SU-DHL-6 (cell line): ENCODE data around the gene BSG.

ENCODE experiments used
- H2AFZ ChIP-seq: fragments of 200-600 bp; sonication (generic); 2 replicates; pipeline ENCODE4 v1.6.1; 2014; ENCODE audit warnings: low read depth, mild to moderate bottlenecking, moderate library complexity, mixed read lengths, antibody characterized with exemption, low read length; ENCODE audit not compliant: severe bottlenecking
- H3F3A ChIP-seq: fragments of 200-600 bp; shearing (Covaris generic); 2 replicates; pipeline ENCODE4 v1.6.0; 2016; ENCODE audit warnings: antibody characterized with exemption, mild to moderate bottlenecking; ENCODE audit not compliant: insufficient read depth
- H3K27ac ChIP-seq: fragments of 200-600 bp; sonication (generic); 2 replicates; pipeline ENCODE4 v1.5.1; 2016; ENCODE audit warnings: low read depth, mild to moderate bottlenecking, low read length, moderate library complexity, mixed read lengths
- H3K27me3 ChIP-seq: fragments of 200-600 bp; sonication (generic), shearing (Covaris generic); 2 replicates; pipeline ENCODE4 v1.6.0; 2014; ENCODE audit warnings: mild to moderate bottlenecking, low read length
- H3K36me3 ChIP-seq: fragments of 200-600 bp; sonication (generic); 2 replicates; pipeline ENCODE4 v1.6.1; 2014; ENCODE audit warnings: mild to moderate bottlenecking, low read length, mixed read lengths
- H3K4me2 ChIP-seq: fragments of 300-600, 200-600 bp; shearing (Covaris generic), sonication (generic); 2 replicates; pipeline ENCODE4 v1.6.0; 2014; ENCODE audit warnings: low read length, low read depth, mild to moderate bottlenecking; ENCODE audit not compliant: poor library complexity, severe bottlenecking
- H3K4me3 ChIP-seq: fragments of 200-600 bp; sonication (generic); 2 replicates; pipeline ENCODE4 v1.5.1; 2014; ENCODE audit warnings: antibody characterized with exemption, low read length, mild to moderate bottlenecking, mixed read lengths; ENCODE audit not compliant: insufficient read depth, poor library complexity, severe bottlenecking
- H3K79me2 ChIP-seq: fragments of 200-600 bp; sonication (generic); 2 replicates; pipeline ENCODE4 v1.6.1; 2014; ENCODE audit warnings: mild to moderate bottlenecking, low read length, moderate library complexity; ENCODE audit not compliant: insufficient read depth
- H3K9ac ChIP-seq: fragments of 200-600 bp; sonication (generic); 2 replicates; pipeline ENCODE4 v1.7.0; 2014; ENCODE audit warnings: mild to moderate bottlenecking, low read length
- H3K9me2 ChIP-seq: fragments of 200-600 bp; sonication (generic); replicated peaks from 2 replicates; pipeline ENCODE4 v1.6.1; 2014; ENCODE audit warnings: low read length; ENCODE audit not compliant: insufficient read depth
- H3K9me3 ChIP-seq: fragments of 200-600 bp; sonication (generic); 2 replicates; pipeline ENCODE4 v1.6.1; 2014; ENCODE audit warnings: low read length, mixed read lengths; ENCODE audit not compliant: insufficient read depth
- H4K20me1 ChIP-seq: fragments of 200-600 bp; sonication (generic); 2 replicates; pipeline ENCODE4 v1.6.1; 2014; ENCODE audit warnings: low read depth, mild to moderate bottlenecking, antibody characterized with exemption, low read length, moderate library complexity, mixed read lengths
- CTCF ChIP-seq: fragments of 200-600 bp; sonication (generic); IDR thresholded peaks from one replicate; pipeline ENCODE4 v1.5.1; 2017; ENCODE audit warnings: antibody characterized with exemption, mild to moderate bottlenecking, low read length, moderate library complexity; ENCODE audit not compliant: insufficient read depth, poor library complexity, severe bottlenecking
- EZH2phosphoT487 ChIP-seq: fragments of 200-600 bp; sonication (generic), shearing (Covaris generic); conservative IDR thresholded peaks from 2 replicates; pipeline ENCODE4 v1.6.1; 2018; ENCODE audit warnings: mild to moderate bottlenecking, antibody characterized with exemption, low read length, moderate library complexity, mixed read lengths

BSG gene

DNA sequence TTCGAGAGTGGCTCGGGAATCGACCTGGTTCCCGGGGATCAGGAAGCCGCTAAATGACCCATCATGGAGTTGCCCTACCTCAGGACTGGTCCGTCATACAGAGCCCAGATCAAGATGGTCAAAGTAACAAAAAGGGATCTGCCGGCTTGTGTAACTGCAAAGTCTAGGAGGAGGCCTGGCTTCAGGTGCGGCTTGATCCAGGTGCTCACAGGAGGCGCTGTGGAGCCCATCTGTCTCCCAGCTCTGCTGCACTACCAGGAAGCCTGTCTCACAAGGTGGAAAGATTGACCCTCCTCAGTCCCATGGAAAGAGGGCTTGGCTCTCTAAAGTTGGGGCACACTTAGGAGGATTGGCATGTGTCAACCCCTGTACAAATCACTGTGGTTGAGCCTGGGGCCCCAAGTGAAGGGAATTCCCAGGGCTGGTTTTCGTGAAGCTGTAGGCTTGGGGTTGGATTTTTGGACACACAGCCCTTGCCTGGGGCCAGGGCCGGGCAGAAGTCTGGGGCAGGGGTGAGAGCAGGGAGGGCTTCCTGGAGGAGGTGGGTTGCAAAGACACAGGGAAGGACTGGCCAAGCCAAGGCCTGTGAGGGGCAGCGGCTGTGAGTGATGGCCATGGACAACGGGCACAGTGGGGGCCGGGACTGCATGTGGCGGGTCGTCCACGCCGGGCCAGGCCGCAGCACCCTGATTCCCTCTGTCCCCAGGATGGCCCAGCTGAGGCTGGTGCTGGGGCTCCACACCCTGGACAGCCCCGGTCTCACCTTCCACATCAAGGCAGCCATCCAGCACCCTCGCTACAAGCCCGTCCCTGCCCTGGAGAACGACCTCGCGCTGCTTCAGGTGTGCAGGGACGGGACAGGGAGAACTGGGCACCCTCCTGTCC is 24.3 kb upstream of the BSG start:
- Histone ChIP-seq H3K79me2 (no peaks in the 10 kb centered on the region), H4K20me1 (no peaks in the 10 kb centered on the region), H3K9me3 (no peaks in the 10 kb centered on the region), H3K27ac (no peak overlapping the region), H3K27me3 (no peaks in the 10 kb centered on the region), H3K9me2 (no peaks in the 10 kb centered on the region), H2AFZ (no peak overlapping the region), H3K9ac (no peak overlapping the region), H3K4me3 (no peak overlapping the region), H3K36me3 (no peaks in the 10 kb centered on the region), H3K4me2 (no peak overlapping the region), H3F3A (no peaks in the 10 kb centered on the region)
- no peak for TF ChIP-seq EZH2phosphoT487
- TF ChIP-seq CTCF = no peak

DNA sequence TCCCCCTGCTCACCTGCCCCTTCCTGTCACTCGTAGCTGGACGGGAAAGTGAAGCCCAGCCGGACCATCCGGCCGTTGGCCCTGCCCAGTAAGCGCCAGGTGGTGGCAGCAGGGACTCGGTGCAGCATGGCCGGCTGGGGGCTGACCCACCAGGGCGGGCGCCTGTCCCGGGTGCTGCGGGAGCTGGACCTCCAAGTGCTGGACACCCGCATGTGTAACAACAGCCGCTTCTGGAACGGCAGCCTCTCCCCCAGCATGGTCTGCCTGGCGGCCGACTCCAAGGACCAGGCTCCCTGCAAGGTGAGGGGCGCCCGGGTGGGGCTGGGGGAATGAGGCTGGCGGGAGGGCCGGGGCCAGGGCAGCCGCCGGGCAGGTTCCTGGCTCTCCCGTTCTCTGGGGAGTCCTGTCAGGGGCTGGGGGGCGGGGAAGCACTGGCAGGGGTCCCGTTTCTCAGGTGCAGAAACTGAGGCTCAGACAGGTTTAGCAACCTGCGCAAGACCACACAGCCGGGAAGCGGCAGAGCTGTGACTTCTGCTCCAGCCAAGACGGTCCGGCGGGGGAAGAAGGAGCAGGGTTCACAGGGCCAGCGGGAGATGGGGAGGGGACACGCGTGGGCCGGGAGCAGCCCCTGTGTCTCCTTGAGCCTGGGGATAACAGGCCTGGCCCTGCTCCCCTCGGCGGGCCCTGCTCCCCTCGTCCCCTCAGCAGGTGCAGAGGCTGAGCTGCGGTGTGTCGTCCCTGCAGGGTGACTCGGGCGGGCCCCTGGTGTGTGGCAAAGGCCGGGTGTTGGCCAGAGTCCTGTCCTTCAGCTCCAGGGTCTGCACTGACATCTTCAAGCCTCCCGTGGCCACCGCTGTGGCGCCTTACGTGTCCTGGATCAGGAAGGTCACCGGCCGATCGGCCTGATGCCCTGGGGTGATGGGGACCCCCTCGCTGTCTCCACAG is 23.2 kb upstream of the BSG start:
- Histone ChIP-seq H3K27me3 (no peaks in the 10 kb centered on the region), H3K9me2 (no peaks in the 10 kb centered on the region), H4K20me1 (no peaks in the 10 kb centered on the region), H3K9ac (no peak overlapping the region), H3K36me3 (no peaks in the 10 kb centered on the region), H3K27ac (no peak overlapping the region), H3K4me3 (no peak overlapping the region), H3K4me2 (no peak overlapping the region), H3F3A (no peaks in the 10 kb centered on the region), H3K79me2 (no peaks in the 10 kb centered on the region), H3K9me3 (no peaks in the 10 kb centered on the region), H2AFZ (no peak overlapping the region)
- TF ChIP-seq EZH2phosphoT487 (no peak), CTCF (no peak)

DNA sequence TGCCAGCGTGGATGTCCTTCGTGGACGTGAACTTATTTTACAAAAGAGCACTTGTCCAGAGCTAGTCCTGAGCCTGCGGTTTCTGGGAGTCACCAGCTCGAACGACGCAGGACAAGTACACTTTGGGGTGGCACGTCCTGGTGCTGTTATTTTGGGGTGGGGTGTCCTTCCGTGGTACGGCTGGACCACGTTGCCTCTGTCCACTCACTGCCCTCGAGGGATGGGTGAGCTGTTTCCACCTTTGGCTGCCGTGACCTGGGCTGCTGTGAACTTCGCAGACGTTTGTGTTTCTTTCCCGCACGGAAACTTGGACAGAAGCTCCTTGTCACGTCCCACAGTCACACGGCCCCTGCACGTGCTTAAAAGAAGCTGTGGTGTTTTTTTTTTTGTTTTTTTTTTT is 17.6 kb upstream of the BSG start:
- Histone ChIP-seq H3K79me2 (no peaks in the 10 kb centered on the region), H3K27me3 (no peaks in the 10 kb centered on the region), H3K9ac (no peak overlapping the region), H3K9me3 (no peaks in the 10 kb centered on the region), H3K27ac (no peak overlapping the region), H3K4me2 (no peak overlapping the region), H3K9me2 (no peaks in the 10 kb centered on the region), H3F3A (no peaks in the 10 kb centered on the region), H2AFZ (no peak overlapping the region), H3K36me3 (no peaks in the 10 kb centered on the region), H4K20me1 (no peaks in the 10 kb centered on the region), H3K4me3 (no peak overlapping the region)
- no peak for TF ChIP-seq CTCF
- TF ChIP-seq EZH2phosphoT487 = no peak
